Measurements from ENCODE around the gene CRYGB.

DNA sequence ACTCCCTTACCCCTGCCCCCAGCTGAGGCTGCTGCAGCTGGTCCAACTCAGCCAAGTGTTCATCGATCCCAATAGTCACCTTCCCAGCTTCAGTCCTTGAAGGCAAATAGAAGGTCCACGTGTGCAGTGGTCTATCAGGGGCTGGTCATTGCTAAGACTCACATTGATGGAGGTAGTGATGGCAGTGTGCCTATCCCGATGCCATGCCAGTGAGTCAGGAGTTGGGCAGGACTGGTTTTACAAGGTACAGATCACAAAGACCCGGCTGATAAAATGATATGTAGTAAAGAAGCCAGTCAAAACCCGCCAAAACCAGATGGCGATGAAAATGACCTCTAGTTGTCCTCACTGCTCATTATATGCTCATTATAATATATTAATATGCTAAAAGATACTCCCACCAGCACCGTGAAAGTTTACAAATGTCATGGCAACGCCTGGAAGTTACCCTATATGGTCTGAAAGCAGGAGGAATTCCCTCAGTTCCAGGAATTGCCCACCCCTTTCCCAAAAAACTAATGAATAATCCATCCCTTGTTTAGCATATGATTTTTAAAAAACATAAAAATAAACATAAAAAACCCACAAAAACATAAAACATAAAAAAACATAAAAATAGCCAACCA is 46.8 kb upstream of the CRYGB start:
- TF ChIP-seq, protein P1, sequence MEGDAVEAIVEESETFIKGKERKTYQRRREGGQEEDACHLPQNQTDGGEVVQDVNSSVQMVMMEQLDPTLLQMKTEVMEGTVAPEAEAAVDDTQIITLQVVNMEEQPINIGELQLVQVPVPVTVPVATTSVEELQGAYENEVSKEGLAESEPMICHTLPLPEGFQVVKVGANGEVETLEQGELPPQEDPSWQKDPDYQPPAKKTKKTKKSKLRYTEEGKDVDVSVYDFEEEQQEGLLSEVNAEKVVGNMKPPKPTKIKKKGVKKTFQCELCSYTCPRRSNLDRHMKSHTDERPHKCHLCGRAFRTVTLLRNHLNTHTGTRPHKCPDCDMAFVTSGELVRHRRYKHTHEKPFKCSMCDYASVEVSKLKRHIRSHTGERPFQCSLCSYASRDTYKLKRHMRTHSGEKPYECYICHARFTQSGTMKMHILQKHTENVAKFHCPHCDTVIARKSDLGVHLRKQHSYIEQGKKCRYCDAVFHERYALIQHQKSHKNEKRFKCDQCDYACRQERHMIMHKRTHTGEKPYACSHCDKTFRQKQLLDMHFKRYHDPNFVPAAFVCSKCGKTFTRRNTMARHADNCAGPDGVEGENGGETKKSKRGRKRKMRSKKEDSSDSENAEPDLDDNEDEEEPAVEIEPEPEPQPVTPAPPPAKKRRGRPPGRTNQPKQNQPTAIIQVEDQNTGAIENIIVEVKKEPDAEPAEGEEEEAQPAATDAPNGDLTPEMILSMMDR (IDR thresholded peaks at IDR 0.05; ENCODE audit: insufficient read depth, low read length, poor library complexity, severe bottlenecking) = no peak
- no peak for TF ChIP-seq EZH2phosphoT487 (conservative IDR thresholded peaks at IDR 0.05; ENCODE audit: low read length)

Measured in SU-DHL-6 (cell line).